A549 (cell line): ENCODE measurements around the gene CIITA.

Experiments used
- POLR2A ChIP-seq: IDR thresholded peaks from 2 replicates; pipeline ENCODE4 v1.6.1; 2012; ENCODE audit warnings: mild to moderate bottlenecking, low read length
- RAD21 ChIP-seq, 2 experiments: fragments of >200 bp in 1 of 2; sonication (Bioruptor Twin) in 1 of 2; formaldehyde crosslinking in 1 of 2; IDR thresholded peaks in 1 of 2; conservative IDR thresholded peaks in 1 of 2; 2 replicates in 1 of 2; 3 replicates in 1 of 2; pipeline ENCODE4 v1.6.1; 2012 to 2018; ENCODE audit warnings: inconsistent platforms in 1 of 2
- TF ChIP-seq, protein P1 (sequence below): fragments of >200 bp; sonication (Bioruptor Twin); formaldehyde crosslinking; IDR thresholded peaks from 3 replicates; pipeline ENCODE4 v1.5.1; 2016

DNA sequence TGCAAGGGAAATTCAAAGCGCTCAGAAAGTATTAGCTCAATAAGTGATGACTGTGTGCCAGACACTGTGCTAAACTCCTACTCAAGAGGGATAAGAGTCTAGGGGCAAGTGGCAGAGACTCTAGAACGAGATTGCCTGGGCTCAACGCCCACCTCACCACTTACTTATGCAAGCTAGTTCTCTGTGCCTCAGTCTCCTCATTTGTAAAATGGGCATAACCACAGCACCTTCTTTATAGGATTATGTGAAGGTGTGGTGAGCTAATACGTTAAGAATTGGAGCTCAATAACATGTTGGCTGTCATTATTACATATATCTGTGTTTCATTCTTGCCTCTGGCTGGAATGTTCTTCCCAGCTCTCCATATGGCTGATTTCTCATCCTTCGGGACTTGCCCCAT is 49.9 kb downstream of the CIITA start:
- TF ChIP-seq, protein P1, sequence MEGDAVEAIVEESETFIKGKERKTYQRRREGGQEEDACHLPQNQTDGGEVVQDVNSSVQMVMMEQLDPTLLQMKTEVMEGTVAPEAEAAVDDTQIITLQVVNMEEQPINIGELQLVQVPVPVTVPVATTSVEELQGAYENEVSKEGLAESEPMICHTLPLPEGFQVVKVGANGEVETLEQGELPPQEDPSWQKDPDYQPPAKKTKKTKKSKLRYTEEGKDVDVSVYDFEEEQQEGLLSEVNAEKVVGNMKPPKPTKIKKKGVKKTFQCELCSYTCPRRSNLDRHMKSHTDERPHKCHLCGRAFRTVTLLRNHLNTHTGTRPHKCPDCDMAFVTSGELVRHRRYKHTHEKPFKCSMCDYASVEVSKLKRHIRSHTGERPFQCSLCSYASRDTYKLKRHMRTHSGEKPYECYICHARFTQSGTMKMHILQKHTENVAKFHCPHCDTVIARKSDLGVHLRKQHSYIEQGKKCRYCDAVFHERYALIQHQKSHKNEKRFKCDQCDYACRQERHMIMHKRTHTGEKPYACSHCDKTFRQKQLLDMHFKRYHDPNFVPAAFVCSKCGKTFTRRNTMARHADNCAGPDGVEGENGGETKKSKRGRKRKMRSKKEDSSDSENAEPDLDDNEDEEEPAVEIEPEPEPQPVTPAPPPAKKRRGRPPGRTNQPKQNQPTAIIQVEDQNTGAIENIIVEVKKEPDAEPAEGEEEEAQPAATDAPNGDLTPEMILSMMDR, result no peak
- TF ChIP-seq RAD21 (conservative IDR thresholded peaks at IDR 0.05 in 1 of 2, IDR thresholded peaks at IDR 0.05 in 1 of 2) (no peak), POLR2A (no peak)
